Astrocyte of the spinal cord (primary cell): Measurements from ENCODE around the gene FHIT.

Experiments
- DNase-seq: peaks from one replicate; pipeline ENCODE4 v3.0.0; 2011; ENCODE audit warnings: low read depth, low spot score
- H3K4me3 ChIP-seq: 2 replicates; pipeline ENCODE4 v1.5.1; 2011; ENCODE audit warnings: low read depth, mild to moderate bottlenecking, low read length, moderate library complexity
- CTCF ChIP-seq: IDR thresholded peaks from 2 replicates; pipeline ENCODE4 v1.5.1; 2012; ENCODE audit warnings: low read depth, mild to moderate bottlenecking, low read length, inconsistent platforms
- in situ Hi-C: cut with HindIII; loops from 2 replicates; pipeline ENCODE4 v1.10.0; 2017; ENCODE audit warnings: low sequenced_read_pairs

The FHIT gene

GRCh38 chr3:60913474-60913873, 337.8 kb downstream of the FHIT start:
- DNase-seq = no peak
- in situ Hi-C loops = no loop called here
- H3K4me3 ChIP-seq = no peak overlapping the region
- TF ChIP-seq CTCF = no peak

GRCh38 chr3:60912876-60913275, 338.4 kb downstream of the FHIT start:
- H3K4me3 ChIP-seq = no peak overlapping the region
- DNase-seq = no peak
- in situ Hi-C loops = no loop called here
- no peak for TF ChIP-seq CTCF

- no peak for TF ChIP-seq CTCF
- no peak for DNase-seq
- in situ Hi-C loops = no loop called here
- no peak overlapping the region for H3K4me3 ChIP-seq
Observed at GRCh38 chr3:60912142-60912541, 339.1 kb downstream of the FHIT start.

- DNase-seq = no peak
- TF ChIP-seq CTCF = no peak
- no peak overlapping the region for H3K4me3 ChIP-seq
- in situ Hi-C loops = no loop called here
Observed at GRCh38 chr3:60909526-60909925, 341.7 kb downstream of the FHIT start.

GRCh38 chr3:60906283-60906682, 345.0 kb downstream of the FHIT start:
- TF ChIP-seq CTCF = no peak
- in situ Hi-C loops = no loop called here
- DNase-seq = no peak
- H3K4me3 ChIP-seq = no peak overlapping the region

GRCh38 chr3:60898321-60898720, 352.9 kb downstream of the FHIT start:
- in situ Hi-C loops = no loop called here
- no peak for DNase-seq
- TF ChIP-seq CTCF = no peak
- no peak overlapping the region for H3K4me3 ChIP-seq

GRCh38 chr3:60893946-60894345, 357.3 kb downstream of the FHIT start:
- in situ Hi-C loops = no loop called here
- no peak for DNase-seq
- H3K4me3 ChIP-seq = no peak overlapping the region
- no peak for TF ChIP-seq CTCF
